Fibroblast of the aortic adventitia (primary cell): ENCODE data around the gene ENAM. TPM values are rescaled to one million over a fixed set of nuclear protein-coding genes. Genes with fewer than 3 reads are reported as not detected.
A peak's percentile ranks its signal among the peaks of the same experiment; 100 is the strongest.
"Not testable (repeated sequence)": the region's sequence is repeated elsewhere in the genome, so short reads cannot be mapped to it uniquely, and the experiment has no call there.

Experiments used
- DNase-seq: peaks from one replicate; pipeline ENCODE4 v3.0.0-alpha.2; 2010; ENCODE audit warnings: low read depth
- H3K4me3 ChIP-seq: 2 replicates; pipeline ENCODE4 v1.5.1; 2011; ENCODE audit warnings: low read depth, mild to moderate bottlenecking, control low read depth, low read length, moderate library complexity
- CTCF ChIP-seq: IDR thresholded peaks from 2 replicates; pipeline ENCODE4 v1.5.1; 2011; ENCODE audit warnings: mild to moderate bottlenecking, low read length, control low read depth, inconsistent platforms; ENCODE audit not compliant: insufficient read depth
- total RNA-seq: library from RNA; depleted of rRNA; stranded (reverse); fragments of >200 nt; gene quantifications from 2 replicates; pipeline ENCODE4 v1.2.3, GENCODE V29; 2012; ENCODE audit warnings: low replicate concordance

The ENAM gene
- total RNA-seq, 1 donor: 0.18 TPM

GRCh38 chr4:70687821-70688794 lies 59.6 kb downstream of the ENAM start, which contains the start of gene UTP3:
UTP3 (plus strand) TSS chr4:70688532; CDS start chr4:70688678, 146 bp downstream.
- peak; percentile 95 for TF ChIP-seq CTCF
- H3K4me3 ChIP-seq: peak within 1 kb of the TSS; percentile 99
- peak; percentile 100 for DNase-seq

GRCh38 chr4:70688795-70689231 lies 60.3 kb downstream of the ENAM start:
- TF ChIP-seq CTCF: no peak
- DNase-seq: no peak
- H3K4me3 ChIP-seq: peak overlapping the region; percentile 99

DNA sequence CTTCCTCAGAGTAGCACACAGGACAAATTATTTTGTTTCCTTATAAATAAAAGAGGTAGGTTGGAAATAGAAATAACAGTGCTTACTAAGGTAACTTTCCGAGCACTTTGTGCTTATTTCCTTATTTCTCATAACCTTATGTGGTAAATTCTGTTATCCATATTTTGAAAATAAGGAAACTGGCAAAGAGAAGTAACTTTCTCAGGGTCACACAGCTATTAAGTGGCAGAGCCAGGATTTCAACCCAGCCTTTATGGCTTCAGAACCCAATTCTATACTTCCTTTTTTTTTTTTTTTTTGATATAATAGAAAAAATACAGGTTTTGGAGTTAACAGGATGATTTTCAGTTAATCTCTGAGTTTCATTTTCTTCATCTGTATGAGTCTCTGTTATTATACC lies 63.1 kb downstream of the ENAM start:
- TF ChIP-seq CTCF: no peak

GRCh38 chr4:70694633-70695032 lies 66.1 kb downstream of the ENAM start:
- H3K4me3 ChIP-seq, DNase-seq: not testable (repeated sequence)

More for the DNA sequence above, 63.1 kb downstream of the ENAM start:
- H3K4me3 ChIP-seq: no peak overlapping the region
- no peak for DNase-seq

Other genes starting within 250 kb of the ENAM start
- gene SMR3B, start 245.6 kb upstream of the ENAM start, total RNA-seq: not detected in 2 replicates
- not detected in 2 replicates for gene OPRPN, start 230.8 kb upstream of the ENAM start, total RNA-seq
- not detected in 2 replicates for gene MUC7, start 156.5 kb upstream of the ENAM start, total RNA-seq
- gene AMTN, start 110.2 kb upstream of the ENAM start, total RNA-seq: not detected in 2 replicates
- not detected in 2 replicates for gene AMBN, start 36.5 kb upstream of the ENAM start, total RNA-seq
- 0.99 and 18.2 TPM in 2 replicates for gene JCHAIN, start 37.8 kb downstream of the ENAM start, total RNA-seq
- gene UTP3, start 59.8 kb downstream of the ENAM start, total RNA-seq: 22.5 and 30.6 TPM in 2 replicates
- 64.8 and 116 TPM in 2 replicates for gene RUFY3, start 93.2 kb downstream of the ENAM start, total RNA-seq
- gene GRSF1, start 211.1 kb downstream of the ENAM start, total RNA-seq: 73.1 and 75.3 TPM in 2 replicates